ENCODE measurements around the gene CFAP70.

Gene CFAP70

GRCh38 chr10:73366381-73367298, 8.0 kb upstream of the CFAP70 start:
- TF ChIP-seq CTCF (IDR thresholded peaks at IDR 0.05) = no peak

- TF ChIP-seq CTCF (IDR thresholded peaks at IDR 0.05) = no peak
Observed at GRCh38 chr10:73364964-73365363, 6.3 kb upstream of the CFAP70 start.

- no peak for TF ChIP-seq CTCF (IDR thresholded peaks at IDR 0.05)
Observed at GRCh38 chr10:73359492-73359891, 828 bp upstream of the CFAP70 start.

GRCh38 chr10:73357821-73358220, 843 bp downstream of the CFAP70 start:
- no peak for TF ChIP-seq CTCF (IDR thresholded peaks at IDR 0.05)

- no peak for TF ChIP-seq CTCF (IDR thresholded peaks at IDR 0.05)
Observed at GRCh38 chr10:73357166-73357565, 1.5 kb downstream of the CFAP70 start.

GRCh38 chr10:73344269-73344668, 14.4 kb downstream of the CFAP70 start:
- no peak for TF ChIP-seq CTCF (IDR thresholded peaks at IDR 0.05)

GRCh38 chr10:73340121-73340520, 18.5 kb downstream of the CFAP70 start:
- TF ChIP-seq CTCF (IDR thresholded peaks at IDR 0.05) = no peak

Measured in LNCAP (cell line).